NOMO-1 treated with dmso at 0.1 percent for 144 hours (cell line): ENCODE data around the gene RAD18.

Source experiments
- DNase-seq: peaks from one replicate; lab custom pipeline; 2025; ENCODE audit not compliant: unreplicated experiment; lab: John Stamatoyannopoulos, UW

The RAD18 gene, protein sequence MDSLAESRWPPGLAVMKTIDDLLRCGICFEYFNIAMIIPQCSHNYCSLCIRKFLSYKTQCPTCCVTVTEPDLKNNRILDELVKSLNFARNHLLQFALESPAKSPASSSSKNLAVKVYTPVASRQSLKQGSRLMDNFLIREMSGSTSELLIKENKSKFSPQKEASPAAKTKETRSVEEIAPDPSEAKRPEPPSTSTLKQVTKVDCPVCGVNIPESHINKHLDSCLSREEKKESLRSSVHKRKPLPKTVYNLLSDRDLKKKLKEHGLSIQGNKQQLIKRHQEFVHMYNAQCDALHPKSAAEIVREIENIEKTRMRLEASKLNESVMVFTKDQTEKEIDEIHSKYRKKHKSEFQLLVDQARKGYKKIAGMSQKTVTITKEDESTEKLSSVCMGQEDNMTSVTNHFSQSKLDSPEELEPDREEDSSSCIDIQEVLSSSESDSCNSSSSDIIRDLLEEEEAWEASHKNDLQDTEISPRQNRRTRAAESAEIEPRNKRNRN

GRCh38 chr3:8963137-8963853 lies at the start of gene RAD18:
Gene RAD18, minus strand, starts transcription at chr3:8963472. Its CDS starts 87 bp downstream, at chr3:8963385.
- peak; percentile 86 for DNase-seq

DNA sequence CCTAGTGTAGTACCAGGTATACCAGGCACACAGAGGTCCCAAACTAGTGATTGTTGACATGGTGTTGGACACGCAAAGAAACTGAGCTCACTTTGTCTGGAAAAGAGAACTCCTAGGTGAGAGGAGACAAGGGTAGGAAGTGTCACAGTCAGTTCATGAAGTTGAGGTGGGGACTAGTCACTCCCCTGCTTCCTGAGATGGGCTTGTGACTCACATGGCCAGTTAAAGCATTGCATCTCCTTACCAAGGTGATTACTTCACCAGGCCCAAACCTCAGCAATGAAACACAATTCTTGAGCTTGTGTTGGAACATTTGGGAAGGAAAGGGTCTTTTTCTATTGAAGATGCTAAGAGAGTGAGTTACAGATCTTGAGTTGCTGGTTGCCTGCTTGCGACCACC lies 49.2 kb upstream of the RAD18 start:
- no peak for DNase-seq

DNA sequence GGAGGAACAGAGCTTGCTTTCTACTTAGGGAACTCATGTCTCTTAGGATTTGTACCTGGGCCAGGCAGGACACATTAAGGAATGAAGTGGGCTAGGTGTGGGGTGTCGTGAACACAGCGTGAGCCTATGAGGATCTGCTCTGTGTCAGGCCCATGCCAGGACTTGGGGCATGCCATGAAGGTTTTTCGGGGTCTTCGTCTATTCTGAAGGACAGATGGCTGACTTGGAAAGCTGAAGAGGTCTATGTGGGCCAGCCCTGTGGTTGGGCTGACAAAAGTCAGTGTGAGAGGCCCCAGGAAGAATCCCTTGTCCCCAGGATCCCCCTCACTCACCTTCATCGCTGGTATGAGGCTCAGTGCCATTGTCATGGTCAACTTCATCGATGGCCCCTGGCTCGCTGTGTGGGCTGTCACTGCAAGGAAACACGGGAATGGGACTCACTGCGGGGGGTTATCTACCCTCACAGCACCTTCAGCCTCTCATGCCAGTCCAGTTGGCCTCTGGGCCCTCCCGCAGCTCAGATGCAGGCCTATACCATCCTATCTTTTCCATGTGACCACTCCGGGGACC lies 46.8 kb upstream of the RAD18 start:
- no peak for DNase-seq

DNA sequence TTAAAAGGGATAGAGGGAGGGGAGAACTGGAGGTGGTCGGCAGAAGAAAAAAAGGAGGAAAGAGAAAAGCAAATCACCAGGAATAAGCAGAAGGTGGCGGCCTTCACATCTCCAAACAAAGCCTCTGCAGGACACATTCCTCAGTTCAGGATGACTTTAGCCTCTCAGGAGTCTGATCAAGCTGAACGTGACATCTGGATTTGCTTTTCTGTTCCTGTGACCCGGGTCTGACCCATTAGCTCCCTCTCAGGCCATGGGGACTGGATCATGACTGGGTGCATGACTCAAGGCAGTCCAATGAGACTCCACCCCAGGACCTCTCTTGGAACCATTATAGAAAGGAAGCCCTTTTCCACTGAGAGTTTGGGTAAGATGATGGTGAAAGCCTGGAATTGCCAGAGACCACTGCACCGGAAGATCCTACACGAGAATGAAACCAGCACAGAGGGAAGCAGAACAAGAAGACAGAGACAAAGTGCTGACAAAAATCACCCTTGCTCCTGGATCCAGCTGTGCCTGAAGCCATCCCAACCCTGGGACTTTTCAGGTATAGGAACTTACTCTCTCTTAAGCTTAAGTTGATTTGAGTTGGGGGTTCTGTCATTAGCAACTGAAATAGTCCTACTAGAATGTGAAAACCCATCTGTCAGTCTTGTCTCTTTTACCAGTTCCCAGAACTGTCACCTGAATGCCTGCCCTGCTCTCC lies 45.4 kb upstream of the RAD18 start:
- no peak for DNase-seq

GRCh38 chr3:9007928-9008327 lies 44.7 kb upstream of the RAD18 start:
- no peak for DNase-seq

DNA sequence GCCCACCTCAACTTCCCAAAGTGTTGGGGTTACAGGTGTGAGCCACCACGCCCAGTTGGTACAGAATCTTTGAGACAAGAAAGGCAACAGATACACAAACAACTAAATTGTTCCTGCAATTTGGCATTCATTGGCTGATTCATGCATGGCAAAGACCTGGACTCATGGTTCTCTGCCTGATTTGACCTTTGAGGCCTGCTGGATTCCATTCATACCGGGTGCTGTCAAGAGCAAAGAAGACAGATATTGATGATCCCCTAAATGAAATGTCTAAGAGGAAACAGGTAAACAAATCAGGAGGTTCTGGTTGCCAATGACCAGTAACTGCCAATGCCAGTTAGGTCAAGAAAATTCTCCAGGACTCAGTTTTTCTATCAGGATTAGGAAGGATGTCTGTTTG lies 43.9 kb upstream of the RAD18 start:
- DNase-seq = no peak

DNA sequence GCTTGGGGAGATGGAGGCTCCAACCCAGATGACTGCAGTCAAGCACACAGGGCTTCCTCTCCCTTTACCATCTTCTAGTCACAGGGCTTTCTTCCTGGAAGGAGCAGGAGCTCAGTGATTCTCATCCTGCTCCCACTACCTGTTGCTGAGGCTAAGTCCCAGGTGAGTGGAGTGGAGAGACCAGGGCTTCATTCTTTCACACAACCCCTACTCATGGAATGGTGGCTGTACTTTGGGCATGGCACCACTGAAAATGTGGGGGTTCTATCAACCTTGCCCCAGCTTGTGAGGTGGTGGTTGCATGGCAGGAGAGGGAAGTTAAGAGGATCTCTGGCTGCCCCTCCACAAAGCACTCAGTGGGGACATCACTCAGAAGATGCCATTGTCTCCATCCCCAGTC lies 36.8 kb upstream of the RAD18 start:
- no peak for DNase-seq

GRCh38 chr3:8997151-8997550 lies 33.9 kb upstream of the RAD18 start:
- DNase-seq = no peak

- no peak for DNase-seq
These were observed 33.4 kb upstream of the RAD18 start for GRCh38 chr3:8996681-8997121.

DNA sequence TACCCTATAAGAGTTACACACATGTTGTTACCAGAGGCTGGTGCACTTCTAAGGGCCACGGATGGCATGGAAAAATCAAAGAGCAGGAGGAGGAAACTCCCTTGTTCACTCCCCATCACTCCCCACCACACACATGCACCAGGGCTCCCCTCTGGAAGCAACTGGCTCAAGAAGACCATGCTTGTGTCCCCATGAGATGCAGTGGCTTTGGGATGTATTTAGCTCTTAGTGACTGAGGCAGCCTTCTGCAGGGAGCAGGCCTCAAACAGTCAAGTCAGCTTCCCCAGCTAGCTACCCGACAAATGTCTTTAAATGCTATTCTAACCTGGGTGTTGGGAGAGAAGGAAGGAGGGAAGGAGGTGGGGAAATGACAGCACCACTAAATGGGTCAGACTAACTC lies 32.9 kb upstream of the RAD18 start:
- no peak for DNase-seq

DNA sequence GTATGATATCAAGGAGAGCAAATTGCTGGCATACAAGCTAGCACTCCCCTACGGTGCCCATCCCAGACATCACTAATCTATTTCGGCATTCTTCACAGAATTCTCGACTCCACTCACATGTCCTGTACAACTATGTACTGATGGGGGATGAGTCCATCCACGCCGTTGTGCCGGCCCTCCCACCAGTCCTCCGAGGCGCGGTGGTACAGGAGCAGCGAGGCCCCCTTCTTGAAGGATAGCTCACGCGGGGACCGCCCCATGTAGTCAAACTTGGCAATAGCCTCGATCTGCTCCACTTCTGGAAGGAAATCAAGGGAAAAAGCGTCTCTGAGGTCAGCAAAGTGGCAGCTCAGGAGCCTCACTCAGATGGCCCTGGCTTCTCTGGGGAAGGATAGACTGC lies 31.0 kb upstream of the RAD18 start:
- DNase-seq = no peak

DNA sequence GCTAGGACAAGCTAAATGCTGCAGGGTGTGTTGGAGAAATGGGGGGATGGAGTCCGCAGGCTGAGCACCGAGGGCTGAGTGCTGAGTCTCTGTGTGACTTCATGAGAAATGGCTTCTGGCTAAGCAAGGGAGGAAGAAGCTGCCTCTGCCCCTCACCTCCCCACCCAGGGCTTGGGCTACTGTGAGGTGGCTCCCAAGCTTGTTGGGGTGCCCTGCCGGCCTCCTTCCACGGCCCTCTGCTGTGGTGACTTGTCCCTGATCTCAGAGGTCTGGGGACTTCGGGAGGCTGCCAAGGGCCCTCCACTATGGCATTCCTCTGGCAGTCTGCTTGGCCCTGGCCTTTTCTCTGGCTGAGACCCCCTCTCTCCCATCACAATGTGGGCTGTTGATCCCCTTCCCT lies 30.1 kb upstream of the RAD18 start:
- DNase-seq = no peak

DNA sequence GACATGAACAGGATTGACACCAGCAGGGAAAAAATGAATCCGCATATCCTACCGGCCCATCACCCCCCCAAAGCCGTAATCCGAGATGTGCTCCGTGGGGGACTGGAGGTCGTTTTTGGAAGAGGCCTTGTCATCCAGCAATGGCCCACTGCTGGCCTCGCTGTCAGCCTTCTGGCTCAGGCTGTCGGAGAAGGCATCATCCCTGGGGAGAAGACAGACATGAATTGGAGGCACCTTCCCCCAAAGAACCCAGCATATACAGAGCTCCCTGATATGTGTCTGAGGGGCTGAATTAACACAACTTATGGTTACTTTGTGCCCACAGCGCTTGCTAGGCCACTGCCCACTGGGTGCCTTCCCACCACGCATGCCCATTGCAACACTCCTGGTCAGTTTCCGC lies 29.6 kb upstream of the RAD18 start:
- DNase-seq = no peak

DNA sequence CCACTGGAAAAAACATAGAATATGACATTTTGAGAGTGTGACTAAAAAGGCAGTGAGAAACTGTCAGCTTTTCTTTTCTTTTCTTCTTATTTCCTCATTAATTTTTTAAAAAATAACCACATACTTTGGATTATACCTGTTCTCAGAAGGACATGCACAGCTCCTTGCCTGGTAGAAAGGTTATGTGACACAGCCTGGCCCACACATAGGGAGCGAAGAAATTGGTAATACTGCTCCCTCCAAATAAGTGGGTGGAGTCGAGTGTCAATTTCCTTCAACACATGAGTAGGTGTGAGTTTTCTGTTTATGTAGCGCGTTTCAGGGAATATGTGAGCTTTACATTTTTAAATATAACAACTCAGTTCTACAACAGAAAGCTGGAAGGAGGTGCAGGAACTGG lies 28.9 kb upstream of the RAD18 start:
- DNase-seq = no peak

- no peak for DNase-seq
These were observed 27.3 kb upstream of the RAD18 start for GRCh38 chr3:8990266-8991215.

- no peak for DNase-seq
These were observed 25.7 kb upstream of the RAD18 start for GRCh38 chr3:8988791-8989558.

- DNase-seq = no peak
These were observed 25.0 kb upstream of the RAD18 start for GRCh38 chr3:8988384-8988655.

DNA sequence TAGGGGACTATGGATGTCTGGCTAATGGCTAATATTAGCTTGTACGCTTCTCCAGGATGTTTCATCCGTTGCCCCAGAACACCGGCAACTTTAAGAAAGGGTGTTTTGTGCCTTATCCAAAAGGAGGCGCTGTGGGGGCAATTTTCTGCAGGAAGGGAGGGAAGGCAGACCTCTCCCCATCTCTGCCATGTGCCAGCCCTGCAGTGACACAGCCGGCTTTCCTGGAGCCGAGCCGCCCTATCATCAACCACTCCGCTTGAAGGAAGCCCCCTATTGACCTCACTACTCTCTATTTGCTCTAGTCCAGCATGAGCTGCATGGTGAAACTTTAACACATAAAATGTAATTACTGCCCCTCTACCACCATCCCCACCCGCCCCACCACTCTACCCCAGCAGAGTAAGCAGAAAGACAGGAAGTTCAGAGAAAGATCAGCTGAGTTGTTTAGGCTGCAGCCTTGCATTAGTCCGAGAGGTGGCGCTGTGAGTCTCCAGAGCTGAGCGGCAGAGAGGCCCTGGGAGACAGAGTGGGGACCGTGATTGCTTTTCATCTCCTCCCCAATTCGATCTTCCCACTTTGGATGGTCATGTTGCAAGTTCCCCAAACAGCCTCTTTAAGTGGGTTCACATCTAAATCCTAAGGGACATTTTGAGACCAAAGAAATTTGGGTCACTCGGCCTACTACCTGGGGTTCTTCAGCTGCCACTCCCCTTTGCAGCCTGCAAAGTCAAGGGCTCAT lies 24.5 kb upstream of the RAD18 start:
- DNase-seq = peak; percentile 36

DNA sequence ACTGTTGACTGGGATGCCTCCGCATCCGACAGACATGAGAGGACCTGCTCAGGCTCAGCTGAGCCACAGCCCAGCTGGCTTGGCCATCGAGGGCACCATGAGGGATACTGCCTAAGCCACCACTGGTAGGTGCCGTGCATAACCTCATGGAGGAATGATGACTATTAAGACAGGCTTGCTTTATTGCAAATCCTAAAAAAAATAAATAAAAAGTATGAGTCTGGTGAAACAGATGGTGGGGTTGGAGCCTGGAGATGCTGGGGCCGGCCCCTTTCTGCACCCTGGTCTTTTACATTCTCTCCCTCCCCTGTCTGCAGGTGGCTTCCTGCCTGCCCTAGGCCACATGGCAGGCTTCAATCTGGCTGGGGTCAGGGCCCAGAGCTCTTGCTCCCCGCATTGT lies 24.0 kb upstream of the RAD18 start:
- DNase-seq = no peak
